ENCODE data around the gene IREB2.
"Not testable (repeated sequence)": the region's sequence is repeated elsewhere in the genome, so short reads cannot be mapped to it uniquely, and the experiment has no call there.

The IREB2 gene

GRCh38 chr15:78407608-78408354 lies 30.2 kb upstream of the IREB2 start:
- no peak for DNase-seq (ENCODE audit: low spot score)

DNA sequence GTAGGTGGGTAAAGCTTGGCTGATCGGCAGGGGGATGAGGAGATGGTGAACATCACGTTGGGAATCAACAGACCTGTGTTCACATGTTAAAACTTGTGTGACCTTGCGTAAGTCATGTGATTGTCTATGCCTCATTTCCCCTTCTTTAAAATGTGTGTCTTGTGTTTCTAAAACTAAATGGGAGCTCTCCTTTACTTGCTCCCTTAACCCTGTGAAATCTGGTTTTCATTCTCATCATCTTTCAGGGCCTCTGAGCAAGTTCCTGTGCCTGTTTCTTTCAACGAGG lies 29.7 kb upstream of the IREB2 start:
- DNase-seq (ENCODE audit: low spot score), result no peak

DNA sequence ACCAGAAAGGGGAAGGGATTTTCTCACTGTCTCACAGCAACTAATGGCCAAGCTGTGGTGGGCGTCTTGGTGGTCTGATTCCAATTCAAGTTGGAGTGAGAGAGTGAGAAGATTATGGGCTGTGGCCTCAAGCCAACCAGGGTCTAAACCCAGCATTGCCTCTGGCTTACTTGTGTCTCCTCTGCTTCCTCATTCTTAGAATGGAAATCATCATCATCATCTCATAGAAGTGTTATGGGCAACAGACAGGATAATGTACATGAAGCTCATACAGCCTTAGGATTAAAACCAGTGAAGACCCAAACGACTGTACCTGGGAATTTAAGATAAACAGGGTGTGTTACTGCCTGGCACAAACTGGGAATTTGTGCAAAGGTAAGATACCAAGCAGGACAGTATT lies 29.1 kb upstream of the IREB2 start:
- no peak for DNase-seq (ENCODE audit: low spot score)

- no peak for DNase-seq (ENCODE audit: low spot score)
Measured at GRCh38 chr15:78411061-78411460, 27.0 kb upstream of the IREB2 start.

DNA sequence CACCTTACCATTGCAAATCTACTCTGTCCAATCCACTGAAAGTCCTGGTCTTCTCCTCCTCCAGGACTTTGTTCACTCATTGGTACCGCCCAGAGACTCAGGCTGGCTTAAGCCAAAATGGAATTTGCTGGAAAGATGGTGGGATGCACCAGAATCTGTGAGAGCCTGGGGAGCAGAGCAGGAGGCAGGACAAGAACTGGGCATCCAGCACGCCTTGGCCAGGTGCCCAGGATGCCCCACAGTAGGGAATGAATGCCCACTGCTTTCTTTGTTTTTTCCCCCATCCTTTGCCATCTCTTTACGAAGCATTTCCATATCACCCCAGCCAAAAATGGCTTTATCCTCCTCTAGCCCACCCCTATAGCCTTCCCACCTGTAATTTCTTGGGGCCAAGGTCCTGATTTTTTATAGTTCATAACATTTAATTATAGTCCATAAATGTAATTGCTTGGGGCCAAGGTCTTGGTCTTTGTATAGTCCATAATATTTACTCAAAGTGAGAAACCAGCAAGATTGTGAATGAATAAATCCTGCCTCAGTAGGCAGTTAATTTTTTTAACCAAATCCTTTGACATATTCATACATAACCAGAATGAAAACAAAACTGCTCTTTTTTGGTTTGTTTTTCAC lies 23.3 kb upstream of the IREB2 start:
- DNase-seq (ENCODE audit: low spot score), result no peak

GRCh38 chr15:78415284-78415683 lies 22.7 kb upstream of the IREB2 start:
- DNase-seq (ENCODE audit: low spot score), result no peak

- no peak for DNase-seq (ENCODE audit: low spot score)
Measured at GRCh38 chr15:78417754-78418630, 20.0 kb upstream of the IREB2 start.

- DNase-seq (ENCODE audit: low spot score), result no peak
Measured at GRCh38 chr15:78418686-78419085, 19.3 kb upstream of the IREB2 start.

- DNase-seq (ENCODE audit: low spot score), result no peak
Measured at GRCh38 chr15:78419367-78419766, 18.6 kb upstream of the IREB2 start.

- no peak for DNase-seq (ENCODE audit: low spot score)
Measured at GRCh38 chr15:78420220-78420619, 17.8 kb upstream of the IREB2 start.

DNA sequence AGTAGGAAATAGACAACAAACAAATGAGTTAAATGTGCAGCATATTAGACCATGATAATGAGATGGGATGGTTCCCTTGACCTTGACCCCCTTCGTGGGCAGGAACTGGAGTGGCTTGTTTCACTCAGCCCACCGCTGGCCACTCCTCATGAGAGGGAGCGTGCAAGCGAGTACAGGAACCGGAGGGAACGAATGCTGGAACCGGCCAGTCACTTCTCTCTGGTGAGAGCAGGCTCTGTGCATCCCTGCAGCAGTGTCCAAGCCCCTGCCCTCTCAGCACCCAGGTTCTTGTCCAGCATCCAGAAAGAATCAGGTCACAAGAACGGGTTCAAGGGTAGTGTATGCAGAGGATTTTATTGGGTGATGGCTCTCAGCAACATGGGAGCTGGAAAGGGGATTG lies 17.2 kb upstream of the IREB2 start:
- no peak for DNase-seq (ENCODE audit: low spot score)

DNA sequence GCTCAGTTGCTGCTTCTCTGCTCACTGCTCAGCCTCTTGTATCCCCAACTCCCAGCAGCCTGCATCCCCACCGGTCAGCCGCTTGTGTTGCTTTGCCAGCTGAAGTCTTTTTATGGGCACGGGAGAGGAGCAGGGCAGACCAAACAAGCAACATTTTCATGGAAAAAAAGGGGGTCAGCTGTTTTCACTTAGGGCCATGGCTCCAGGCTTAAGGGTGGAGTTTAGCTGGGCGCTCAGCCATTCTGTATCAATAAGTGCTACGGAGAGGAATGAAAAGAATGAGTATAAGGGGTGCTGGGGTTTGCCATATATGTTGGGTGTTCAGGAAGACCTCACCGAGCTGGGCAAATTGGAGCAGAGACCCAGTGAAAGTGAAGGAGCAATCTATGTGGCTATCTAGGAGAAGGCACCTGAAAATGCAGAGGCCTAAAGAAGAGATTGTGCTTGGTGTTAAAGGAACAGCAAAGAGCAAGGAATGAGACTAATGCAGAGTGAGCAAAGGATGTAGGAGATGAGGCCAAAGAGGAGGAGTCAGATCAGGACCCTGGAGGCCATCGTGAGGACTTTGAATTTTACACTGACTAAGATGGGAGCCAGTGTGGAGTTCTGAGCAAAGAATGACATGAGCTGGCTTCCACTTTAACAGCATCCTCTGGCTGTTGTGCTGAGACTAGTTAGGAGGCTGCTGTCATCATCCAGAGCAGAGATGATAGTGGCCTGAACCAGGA lies 16.6 kb upstream of the IREB2 start:
- no peak for DNase-seq (ENCODE audit: low spot score)

DNA sequence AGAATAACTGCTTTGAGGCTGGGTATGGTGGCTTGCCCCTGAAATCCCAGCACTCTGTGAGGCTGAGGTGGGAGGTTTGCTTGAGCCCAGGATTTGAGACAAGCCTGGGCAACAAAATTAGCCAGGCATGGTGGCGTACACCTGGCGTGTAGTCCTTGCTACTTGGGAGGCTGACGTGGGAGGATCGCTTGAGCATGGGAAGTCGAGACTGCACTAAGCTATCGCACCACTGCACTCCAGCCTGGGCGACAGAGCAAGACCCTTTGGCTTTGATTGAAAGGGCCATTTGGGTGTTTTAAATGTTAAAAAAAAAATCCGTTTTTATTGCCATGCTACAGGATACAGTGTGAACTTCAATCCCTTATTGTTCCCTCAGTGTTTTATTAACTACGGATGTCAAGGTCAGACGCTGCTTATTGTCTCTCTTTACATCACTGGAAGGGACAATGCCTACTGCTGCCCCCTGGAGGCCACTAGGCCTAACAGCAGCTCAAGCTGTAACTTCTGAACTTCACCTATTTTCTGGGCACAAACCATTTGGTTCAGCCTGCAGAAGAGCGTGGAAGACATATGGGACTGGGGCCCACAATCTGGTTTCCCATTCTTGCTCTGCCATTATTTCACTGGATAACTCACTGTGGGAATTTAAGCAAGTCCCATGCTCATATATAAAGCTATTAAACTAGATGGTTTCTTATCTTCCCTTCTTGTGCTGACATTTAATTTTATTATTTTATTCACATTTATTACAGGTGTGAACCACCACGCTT lies 15.3 kb upstream of the IREB2 start:
- DNase-seq (ENCODE audit: low spot score), result peak; percentile 64

DNA sequence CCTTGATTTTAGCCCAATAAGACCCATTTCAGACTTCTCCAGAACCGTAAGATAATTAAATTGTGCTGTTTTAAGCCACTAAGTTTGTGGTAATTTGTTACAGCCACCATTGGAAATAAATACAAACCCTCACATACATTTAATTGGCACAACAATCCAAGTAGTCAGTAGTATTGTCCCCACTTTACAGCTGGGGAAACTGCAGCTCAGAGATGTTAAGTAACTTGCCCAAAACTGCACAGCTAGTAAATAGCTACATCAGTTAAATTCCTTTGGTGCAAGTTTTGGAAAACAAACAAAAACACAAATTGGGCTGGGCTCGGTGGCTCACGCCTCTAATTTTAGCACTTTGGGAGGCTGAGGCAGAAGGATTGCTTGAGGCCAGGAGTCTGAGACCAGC lies 13.3 kb upstream of the IREB2 start:
- DNase-seq (ENCODE audit: low spot score), result no peak

GRCh38 chr15:78425643-78426042 lies 12.4 kb upstream of the IREB2 start:
- peak; percentile 3 for DNase-seq (ENCODE audit: low spot score)

DNA sequence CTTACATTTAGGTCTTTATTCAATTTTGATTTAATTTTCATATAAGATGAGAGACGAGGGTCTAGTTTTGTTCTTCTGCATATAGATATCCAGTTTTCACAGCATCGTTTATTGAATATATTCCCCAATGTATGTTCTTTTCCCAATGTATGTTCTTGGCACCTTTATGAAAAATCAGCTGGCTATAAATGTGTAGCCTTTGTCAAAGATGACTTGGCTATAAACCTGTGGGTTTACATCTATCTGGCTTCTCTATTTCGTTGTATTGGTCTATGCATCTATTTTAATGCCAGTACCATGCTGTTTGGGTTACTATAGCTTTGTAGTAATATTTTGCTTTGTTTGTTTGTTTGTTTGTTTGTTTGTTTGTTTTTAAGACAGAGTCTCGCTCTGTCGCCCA lies 11.7 kb upstream of the IREB2 start:
- DNase-seq (ENCODE audit: low spot score), result no peak

DNA sequence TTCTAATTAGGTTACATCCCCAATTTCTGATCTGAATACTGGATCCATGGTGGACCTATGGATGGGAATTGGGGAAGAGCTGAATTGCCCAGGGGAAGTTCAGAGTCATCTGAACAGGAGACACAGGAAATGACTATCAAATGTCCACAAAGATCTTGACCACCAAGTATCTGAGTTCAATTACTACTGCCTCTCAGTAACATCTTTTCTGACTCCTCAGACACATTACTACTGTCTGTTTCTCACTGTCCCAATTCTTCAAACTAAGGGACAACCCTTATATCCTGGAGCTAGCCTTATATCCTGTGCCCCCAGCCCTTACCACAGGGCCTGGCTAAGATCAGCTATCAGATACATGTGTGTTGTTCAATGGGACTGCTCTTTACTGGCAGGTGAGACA lies 10.1 kb upstream of the IREB2 start:
- DNase-seq (ENCODE audit: low spot score), result no peak

- DNase-seq (ENCODE audit: low spot score), result no peak
Measured at GRCh38 chr15:78429477-78429876, 8.5 kb upstream of the IREB2 start.

DNA sequence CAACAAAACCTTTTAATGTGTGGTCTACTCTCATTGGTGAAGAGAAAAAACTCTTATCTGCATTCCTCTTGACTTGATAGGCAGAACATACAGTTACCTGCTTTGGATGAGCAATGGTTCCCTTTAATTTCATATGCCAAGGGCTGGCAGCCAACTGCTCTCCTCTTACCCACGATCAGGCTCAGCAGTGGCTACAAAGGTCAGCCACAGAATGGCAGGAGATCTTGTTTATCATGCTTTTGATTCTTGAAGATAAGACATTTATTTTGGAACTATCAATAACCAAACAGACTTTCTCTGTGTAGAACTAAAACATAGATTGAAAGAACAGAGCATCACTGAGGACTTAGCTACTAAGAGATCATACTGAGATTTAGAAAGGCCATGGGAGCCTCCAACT lies 6.1 kb upstream of the IREB2 start:
- DNase-seq (ENCODE audit: low spot score), result no peak

GRCh38 chr15:78432664-78433063 lies 5.4 kb upstream of the IREB2 start:
- DNase-seq (ENCODE audit: low spot score), result no peak

- no peak for DNase-seq (ENCODE audit: low spot score)
Measured at GRCh38 chr15:78434134-78434533, 3.9 kb upstream of the IREB2 start.

DNA sequence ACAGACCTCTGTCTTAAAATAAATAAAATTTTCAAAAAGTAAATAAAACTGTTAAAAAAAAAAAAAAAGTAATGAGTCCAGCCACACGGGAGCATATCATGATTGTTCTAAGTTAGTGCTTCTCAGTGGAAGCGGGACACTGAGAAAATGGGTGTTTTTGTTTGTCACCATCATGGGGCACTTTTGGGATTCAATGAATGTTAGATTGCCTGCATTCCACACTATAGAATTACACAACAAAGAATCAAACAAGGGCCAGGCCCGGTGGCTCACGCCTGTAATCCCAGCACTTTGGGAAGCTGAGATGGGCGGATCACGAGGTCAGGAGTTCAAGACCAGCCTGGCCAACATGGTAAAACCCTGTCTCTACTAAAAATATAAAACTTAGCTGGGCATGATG lies 3.3 kb upstream of the IREB2 start:
- not testable (repeated sequence) for DNase-seq (ENCODE audit: low spot score)

Measured in CD4-positive, alpha-beta T cell treated with Interleukin-15 for 4 hours (primary cell).